Activated CD4-positive, CD25-positive, alpha-beta regulatory T cell treated with anti-CD3 and anti-CD28 coated beads, Interleukin-2, amount 50 U/mL, for 16 hours (primary cell): Measurements from ENCODE around the gene MEGF6.
"Not testable (repeated sequence)": the region's sequence is repeated elsewhere in the genome, so short reads cannot be mapped to it uniquely, and the experiment has no call there.

Experiments used
- DNase-seq: peaks from one replicate; pipeline ENCODE4 v3.0.0-alpha.2; 2020; ENCODE audit warnings: low read depth, low spot score

Gene MEGF6

DNA sequence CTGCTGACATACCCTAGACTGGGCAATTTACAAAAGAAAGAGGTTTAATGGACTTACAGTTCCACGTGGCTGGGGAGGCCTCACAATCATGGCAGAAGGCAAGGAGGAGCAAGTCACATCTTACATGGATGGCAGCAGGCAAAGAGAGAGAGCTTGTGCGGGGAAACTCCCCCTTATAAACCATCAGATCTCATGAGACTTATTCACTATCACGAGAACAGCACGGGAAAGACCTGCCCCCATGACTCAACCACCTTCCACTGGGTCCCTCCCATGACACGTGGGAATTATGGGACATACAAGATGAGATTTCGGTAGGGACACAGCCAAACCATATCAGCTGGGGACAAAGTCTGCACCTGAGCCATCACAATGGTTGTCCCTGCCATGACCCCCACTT lies 35.8 kb downstream of the MEGF6 start:
- DNase-seq: not testable (repeated sequence)

- DNase-seq: no peak
Measured at GRCh38 chr1:3573500-3573899, 37.8 kb downstream of the MEGF6 start.

DNA sequence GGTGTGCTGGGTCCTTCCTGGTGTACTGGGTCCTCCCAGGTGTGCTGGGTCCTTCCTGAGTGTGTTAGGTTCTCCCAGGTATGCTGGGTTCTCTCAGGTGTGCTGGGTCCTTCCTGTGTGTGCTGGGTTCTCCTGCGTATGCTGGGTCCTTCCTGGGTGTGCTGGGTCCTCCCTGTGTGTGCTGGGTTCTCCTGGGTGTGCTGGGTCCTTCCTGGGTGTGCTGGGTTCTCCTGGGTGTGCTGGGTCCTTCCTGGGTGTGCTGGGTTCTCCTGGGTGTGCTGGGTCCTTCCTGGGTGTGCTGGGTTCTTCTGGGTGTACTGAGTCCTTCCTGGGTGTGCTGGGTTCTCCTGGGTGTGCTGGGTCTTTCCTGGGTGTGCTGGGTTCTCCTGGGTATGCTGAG lies 38.7 kb downstream of the MEGF6 start:
- not testable (repeated sequence) for DNase-seq

DNA sequence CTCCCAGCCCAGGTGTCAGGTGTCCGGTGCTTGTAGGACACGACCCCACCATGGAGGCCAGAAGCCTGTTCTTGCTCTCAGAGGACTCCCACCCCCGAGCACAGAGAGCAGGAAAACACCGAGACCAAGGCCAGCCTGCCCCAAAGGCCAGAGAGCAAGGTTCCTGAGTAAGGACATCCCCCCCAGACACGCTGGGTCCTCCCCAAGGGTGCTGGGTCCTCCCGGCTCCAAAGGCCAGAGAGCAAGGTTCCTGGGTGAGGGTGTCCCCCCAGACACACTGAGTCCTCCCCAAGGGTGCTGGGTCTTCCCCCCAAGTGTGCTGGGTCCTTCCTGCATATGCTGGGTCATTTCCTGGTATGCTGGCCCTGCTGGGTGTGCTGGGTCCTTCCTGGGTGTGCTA lies 40.0 kb downstream of the MEGF6 start:
- no peak for DNase-seq

DNA sequence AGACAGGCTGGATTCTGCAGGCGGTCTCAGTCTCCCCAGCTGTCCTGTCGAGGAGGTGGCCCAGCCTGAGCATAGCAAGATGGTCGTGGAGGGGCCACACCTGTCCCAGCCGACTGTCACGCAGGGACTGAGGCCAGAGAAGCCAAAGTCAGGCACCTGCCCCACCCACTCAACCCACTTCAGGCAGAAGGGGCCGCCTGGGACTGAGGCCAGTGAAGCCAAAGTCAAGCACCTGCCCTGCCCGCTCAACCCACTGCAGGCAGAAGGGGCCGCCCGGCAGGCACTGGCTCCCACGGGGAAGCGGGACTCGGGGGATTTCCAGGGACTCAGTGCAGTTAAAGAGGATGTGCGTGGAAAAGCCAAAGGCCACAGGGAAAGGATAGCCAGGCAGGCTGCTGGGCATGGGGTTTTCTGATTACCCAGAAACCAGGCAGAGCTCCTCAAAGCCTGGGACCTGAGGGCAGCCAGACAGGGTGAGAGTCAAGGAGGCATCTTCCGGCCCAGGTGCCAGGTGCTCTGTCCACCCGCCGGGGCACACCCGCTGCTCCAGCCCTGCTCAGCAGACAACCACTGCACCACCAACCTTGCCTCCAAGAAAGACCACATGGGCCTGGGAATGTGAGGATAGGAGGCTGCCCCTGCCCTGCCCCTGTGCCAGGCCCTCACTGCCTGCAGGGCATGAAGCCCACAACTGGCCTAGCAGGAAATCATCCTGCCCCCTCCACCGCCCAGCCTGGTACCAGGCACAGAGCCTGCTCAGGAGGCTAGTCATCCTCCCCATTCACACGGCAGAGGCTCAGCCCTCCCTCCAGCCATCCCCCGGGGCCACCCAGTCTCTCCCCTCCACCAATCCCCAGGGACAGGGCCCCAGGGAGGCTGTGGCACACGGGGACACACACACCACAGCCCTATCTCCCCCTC lies 41.0 kb downstream of the MEGF6 start:
- no peak for DNase-seq

DNA sequence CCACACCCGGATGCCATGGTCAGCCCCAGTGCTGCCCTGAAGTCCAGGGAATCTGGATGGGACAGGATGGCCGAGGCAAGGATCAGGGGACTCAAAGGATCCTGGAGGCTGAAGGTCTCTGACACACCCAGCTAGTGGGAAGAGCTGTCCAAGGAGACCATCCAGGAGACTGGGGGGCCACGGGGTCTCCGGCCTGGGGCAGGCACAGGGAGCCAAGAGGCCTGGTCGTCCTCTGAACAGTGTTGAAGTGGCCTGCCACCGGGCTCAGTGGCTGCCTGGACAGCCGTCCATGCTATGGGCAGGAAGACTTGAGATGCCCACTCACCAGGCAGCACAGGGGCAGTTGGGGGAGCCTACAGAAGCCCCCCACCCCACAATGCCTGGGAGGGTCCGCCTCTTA lies 41.9 kb downstream of the MEGF6 start:
- DNase-seq: no peak

GRCh38 chr1:3568815-3569435 lies 42.4 kb downstream of the MEGF6 start:
- DNase-seq: no peak

DNA sequence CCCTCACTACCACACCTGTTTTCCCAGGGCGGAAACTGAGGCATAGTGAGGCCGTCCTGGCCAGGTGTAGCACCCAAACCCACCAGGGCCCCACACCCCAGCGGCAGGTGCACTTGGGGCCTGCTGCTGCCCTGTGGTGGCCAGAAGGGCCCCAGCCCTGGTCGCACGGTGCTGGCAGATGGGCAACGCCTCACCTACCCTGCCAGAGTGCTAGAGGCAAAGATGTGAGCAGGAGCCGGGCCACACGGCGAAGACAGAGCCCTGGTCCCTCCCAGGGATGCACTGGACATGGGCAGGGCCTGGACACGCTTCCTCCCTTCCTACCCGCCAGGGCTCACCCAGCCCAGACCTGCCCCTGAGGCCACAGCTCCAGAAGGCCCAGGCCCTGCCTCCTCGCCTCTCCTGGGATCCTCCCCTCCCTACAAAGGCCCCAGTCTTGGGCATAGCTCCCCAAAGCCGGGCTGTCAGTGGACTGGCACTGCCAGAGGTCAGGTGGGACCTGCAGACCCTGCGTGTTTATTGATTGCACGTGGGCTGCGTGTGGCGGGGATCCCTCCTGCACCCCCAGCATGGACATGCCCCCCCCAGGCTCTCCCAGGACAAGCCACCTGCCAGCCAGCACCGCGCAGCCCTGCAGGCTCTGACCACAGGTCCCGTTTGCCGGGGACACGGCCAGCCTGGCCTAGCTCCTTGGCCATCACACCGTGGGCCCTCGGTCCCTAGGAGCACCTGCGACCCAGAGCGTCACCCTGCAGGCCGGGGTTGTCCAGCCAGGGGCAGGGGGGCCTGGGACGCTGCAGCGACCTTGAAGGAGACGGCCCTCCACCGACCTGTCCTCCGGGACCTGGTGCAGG lies 44.1 kb downstream of the MEGF6 start:
- no peak for DNase-seq

DNA sequence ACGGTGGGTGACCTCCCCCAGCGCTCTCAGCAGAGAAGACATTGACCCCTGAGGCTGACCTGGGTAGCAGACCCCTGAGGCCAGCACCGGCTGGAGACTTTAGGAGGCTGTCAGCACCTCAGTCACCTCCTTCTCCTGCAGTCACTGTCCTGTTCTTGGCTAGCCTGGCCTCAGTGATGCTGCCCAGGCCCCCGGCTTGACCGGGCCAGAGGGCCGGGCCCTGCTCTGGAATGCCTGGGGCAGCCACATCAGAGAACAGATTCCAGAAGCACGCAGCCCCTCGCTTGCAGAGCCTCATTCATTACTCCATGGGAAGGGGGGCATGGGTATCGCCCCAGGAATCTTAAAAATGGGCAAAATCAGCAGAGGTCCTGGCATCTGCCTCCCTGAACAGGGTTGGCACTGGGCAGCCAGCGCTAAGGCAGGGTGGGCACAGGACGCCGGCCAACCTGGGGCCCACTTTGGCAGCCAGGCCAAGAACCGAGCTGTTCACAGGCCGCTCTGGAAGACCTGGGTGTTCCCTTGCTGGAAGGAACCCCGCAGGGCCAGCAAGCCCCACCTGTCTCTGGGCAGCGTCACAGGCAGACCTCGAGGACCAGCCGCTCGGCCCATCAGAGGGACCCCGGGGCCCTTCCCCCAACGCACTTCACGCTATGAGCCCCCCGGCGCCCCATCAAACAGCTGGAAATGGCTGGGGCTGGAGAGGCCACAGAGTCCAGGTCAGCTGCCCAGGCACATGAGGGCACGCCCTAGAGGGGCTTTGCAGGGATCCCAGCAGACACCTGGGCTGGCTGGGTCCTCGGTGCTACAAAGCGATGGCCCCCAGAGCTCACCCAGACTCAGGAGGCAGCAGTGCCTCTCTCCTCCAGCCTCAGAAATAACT lies 45.1 kb downstream of the MEGF6 start:
- DNase-seq: no peak

GRCh38 chr1:3564921-3565831 lies 46.1 kb downstream of the MEGF6 start:
- no peak for DNase-seq

- no peak for DNase-seq
Measured at GRCh38 chr1:3563610-3564009, 47.7 kb downstream of the MEGF6 start.

- DNase-seq: no peak
Measured at GRCh38 chr1:3563125-3563524, 48.2 kb downstream of the MEGF6 start.

DNA sequence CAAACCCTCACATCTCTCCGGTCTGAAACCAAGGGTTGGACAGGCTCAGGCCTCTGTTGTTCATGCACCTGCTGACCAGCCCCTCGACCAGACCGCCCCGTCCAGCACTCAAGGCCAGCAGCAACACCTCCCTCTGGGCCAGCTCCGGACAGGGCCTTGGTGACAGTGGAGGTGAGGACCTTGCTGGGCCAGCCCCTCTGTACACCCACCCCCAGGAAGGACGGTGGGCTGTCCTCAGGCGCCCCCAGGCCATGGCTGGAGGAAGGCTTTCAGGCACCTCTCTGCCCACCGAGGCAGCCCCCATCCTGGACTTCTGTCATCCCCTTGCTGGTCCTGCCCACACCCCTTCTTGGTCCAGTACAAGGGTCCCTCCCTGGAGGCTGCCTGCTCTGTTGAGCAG lies 48.6 kb downstream of the MEGF6 start:
- DNase-seq: no peak

GRCh38 chr1:3561702-3562101 lies 49.6 kb downstream of the MEGF6 start:
- no peak for DNase-seq

DNA sequence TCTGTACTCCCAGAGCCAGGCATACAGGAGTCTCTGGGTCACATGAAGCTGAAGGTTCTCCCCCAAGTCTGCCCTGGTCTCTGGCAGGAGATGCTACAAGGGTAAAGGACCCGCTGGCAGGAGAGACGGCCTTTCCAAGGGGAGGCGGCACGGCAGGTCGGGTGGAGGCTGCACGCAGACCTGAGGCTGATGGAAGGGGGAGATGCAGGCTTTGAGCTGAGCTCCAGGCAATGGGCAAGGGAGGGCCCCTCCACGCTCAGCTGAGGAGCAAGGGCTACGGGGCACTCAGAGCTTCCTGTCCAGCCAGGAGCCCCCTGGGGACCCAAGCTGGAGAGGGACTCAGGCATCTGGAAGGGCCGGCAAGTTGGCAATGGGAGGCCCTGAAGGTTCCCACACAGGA lies 50.3 kb downstream of the MEGF6 start:
- no peak for DNase-seq

DNA sequence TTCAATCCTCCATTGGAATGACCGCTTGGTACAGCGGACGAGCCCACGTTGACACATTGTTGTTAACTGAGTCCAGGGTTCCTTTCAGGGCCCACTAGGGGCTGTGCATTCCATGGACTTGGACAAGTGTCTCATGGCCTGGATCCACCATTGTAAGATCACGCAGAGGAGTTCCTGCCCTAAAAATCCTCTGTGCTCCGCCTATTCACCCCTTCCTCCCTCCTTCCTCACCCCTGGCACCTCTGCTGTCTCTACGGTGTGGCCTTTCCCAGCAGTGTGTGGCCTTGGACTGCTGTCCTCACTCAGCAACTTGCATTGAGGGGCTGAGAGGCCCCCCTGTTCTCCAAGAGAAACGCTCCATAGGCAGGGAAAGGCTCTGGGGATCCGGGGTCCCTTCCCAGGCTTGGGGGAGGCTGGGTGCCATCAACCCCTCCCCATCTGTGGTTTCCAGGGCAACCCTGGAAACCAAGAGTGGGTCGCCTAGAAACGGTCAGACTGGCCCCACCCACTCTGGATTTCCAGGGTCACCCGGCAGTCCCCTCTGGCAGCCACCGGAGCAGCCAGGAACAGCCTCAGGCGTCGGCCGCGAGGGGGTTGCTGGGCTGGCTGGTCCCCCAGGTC lies 50.9 kb downstream of the MEGF6 start:
- no peak for DNase-seq

DNA sequence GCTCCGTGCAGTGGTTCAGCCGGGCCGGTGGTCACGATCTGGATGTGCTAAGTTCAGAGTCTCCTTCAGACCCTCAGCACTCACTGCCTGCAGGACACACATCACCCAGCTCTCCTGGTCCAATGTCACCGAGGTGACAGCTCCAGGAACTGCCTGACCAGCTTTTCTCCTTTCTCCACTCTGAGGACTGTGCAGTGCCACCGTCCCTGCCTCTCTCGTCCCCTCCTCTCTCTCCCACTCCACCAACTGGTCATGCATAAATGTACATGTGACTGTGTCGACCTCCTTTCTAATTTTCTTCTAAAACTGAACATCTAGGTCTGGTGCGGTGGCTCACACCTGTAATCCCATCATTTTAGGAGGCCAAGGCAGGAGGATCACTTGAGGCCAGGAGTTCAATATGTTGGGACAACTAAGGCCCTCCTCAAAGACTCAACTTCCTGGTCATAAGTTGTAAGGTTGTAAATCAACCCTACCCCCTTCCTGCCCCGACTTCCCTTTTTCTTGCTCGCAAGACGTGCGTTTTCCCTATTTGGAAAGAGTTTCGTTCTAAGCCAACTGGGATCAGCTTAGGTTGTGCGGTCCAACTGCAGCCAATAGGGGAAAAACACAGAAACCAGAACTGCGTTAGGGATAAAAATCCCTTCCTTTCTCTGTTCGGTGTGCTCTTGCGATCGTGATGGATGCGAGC lies 53.1 kb downstream of the MEGF6 start:
- DNase-seq: no peak

- DNase-seq: no peak
Measured at GRCh38 chr1:3557366-3557765, 53.9 kb downstream of the MEGF6 start.

DNA sequence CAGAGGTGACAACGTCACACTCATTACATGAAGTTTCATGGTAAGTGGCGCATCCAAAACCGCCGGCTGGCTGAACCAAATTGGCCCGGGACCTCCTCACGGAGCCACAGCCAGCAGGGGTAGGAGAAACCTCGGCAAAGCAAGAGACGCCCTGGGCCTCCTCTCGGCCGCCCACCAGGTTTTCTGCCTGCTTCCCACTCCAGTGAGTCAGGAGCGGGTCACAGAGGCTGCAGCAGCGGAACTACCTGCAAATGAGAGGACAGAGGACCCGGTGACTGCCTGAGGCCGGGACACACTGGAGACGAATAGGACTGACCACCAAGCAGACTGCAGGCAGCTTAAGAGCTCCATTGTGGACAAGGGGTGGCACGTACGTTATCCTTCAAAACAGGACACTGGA lies 55.0 kb downstream of the MEGF6 start:
- DNase-seq: no peak
